Fibroblast of skin of abdomen (primary cell): ENCODE results near the gene WDR17.

Source experiments
- DNase-seq: peaks from one replicate; pipeline ENCODE4 v3.0.0-alpha.2; 2013

Gene WDR17

GRCh38 chr4:176099314-176099713, 33.7 kb downstream of the WDR17 start:
- no peak for DNase-seq

GRCh38 chr4:176102414-176103063, 36.9 kb downstream of the WDR17 start:
- DNase-seq = peak; percentile 1

- DNase-seq = no peak
Observed at GRCh38 chr4:176107695-176108094, 42.1 kb downstream of the WDR17 start.

- DNase-seq = peak; percentile 1
Observed at GRCh38 chr4:176123710-176124407, 58.2 kb downstream of the WDR17 start.

- peak; percentile 1 for DNase-seq
Observed at GRCh38 chr4:176125063-176125462, 59.4 kb downstream of the WDR17 start.

GRCh38 chr4:176134670-176135069, 69.0 kb downstream of the WDR17 start:
- no peak for DNase-seq

GRCh38 chr4:176137631-176138030, 72.0 kb downstream of the WDR17 start:
- peak; percentile 65 for DNase-seq

- DNase-seq = no peak
Observed at GRCh38 chr4:176139518-176139917, 73.9 kb downstream of the WDR17 start.

GRCh38 chr4:176142253-176142652, 76.6 kb downstream of the WDR17 start:
- DNase-seq = no peak

GRCh38 chr4:176149680-176150355, 84.2 kb downstream of the WDR17 start:
- no peak for DNase-seq

GRCh38 chr4:176150356-176150682, 84.7 kb downstream of the WDR17 start:
- DNase-seq = peak; percentile 41

GRCh38 chr4:176150704-176151103, 85.1 kb downstream of the WDR17 start:
- no peak for DNase-seq

- no peak for DNase-seq
Observed at GRCh38 chr4:176153124-176153523, 87.5 kb downstream of the WDR17 start.

- DNase-seq = peak; percentile 67
Observed at GRCh38 chr4:176156656-176157055, 91.0 kb downstream of the WDR17 start.

- DNase-seq = no peak
Observed at GRCh38 chr4:176163041-176163440, 97.4 kb downstream of the WDR17 start.

- DNase-seq = peak; percentile 90
Observed at GRCh38 chr4:176185051-176185450, 119.4 kb downstream of the WDR17 start.

GRCh38 chr4:176186067-176186466, 120.4 kb downstream of the WDR17 start:
- DNase-seq = no peak

- DNase-seq = no peak
Observed at GRCh38 chr4:176186671-176187395, 121.2 kb downstream of the WDR17 start.

GRCh38 chr4:176187624-176188023, 122.0 kb downstream of the WDR17 start:
- peak; percentile 53 for DNase-seq

- DNase-seq = no peak
Observed at GRCh38 chr4:176188654-176189053, 123.0 kb downstream of the WDR17 start.

GRCh38 chr4:176189891-176190795, 124.5 kb downstream of the WDR17 start:
- DNase-seq = peak; percentile 64

- DNase-seq = peak; percentile 42
Observed at GRCh38 chr4:176191974-176192373, 126.3 kb downstream of the WDR17 start.
